HCT116 (cell line): Measurements from ENCODE around the gene ITGB7. TPM values are rescaled to one million over a fixed set of nuclear protein-coding genes. Genes with fewer than 3 reads are reported as not detected.

Source experiments
- ATAC-seq: fragments of 200-7000 bp; cut with Tn5 transposase; 2 replicates; pipeline ENCODE4 v1.9.1; 2020; ENCODE audit warnings: mild to moderate bottlenecking, moderate library complexity
- BruUV-seq: library from RNA; stranded (reverse); fragments of 400-500 nt; replicated peaks from 2 replicates; lab custom pipeline; 2021; lab: Mats Ljungman, UMichigan
- CTCF ChIA-PET: fragments of 300-600 bp; sonication (Branson Sonifier 250); formaldehyde crosslinking; loops from one replicate; lab custom pipeline; 2021; ENCODE audit warnings: antibody characterized with exemption; lab: Charles Lee
- POLR2A ChIA-PET: fragments of 300-600, 350-600 bp; sonication (Branson Sonifier 250); formaldehyde crosslinking; loops from one replicate; lab custom pipeline; 2021; ENCODE audit warnings: antibody characterized with exemption; lab: Charles Lee
- RAD21 ChIA-PET, 2 experiments: fragments of 300-600 bp; sonication (Branson Sonifier 250); formaldehyde crosslinking; loops; one replicate each; lab custom pipeline; 2023; ENCODE audit warnings: low total read pairs in 2 of 2; ENCODE audit not compliant: uncharacterized antibody in 2 of 2, unreplicated experiment in 2 of 2, low non-redundant PET in 1 of 2; lab: Charles Lee
- DNase-seq: peaks from one replicate; pipeline ENCODE4 v3.0.0-alpha.2; 2010; ENCODE audit warnings: low read depth, low spot score
- H2AFZ ChIP-seq: fragments of 200-600 bp; shearing (Covaris generic), sonication (generic); 2 replicates; pipeline ENCODE4 v1.6.1; 2017; ENCODE audit warnings: low read depth, mixed run types, mixed read lengths, antibody characterized with exemption, low read length; ENCODE audit not compliant: poor library complexity, severe bottlenecking
- H3K27ac ChIP-seq: 2 replicates; pipeline ENCODE4 v1.5.1; 2012; ENCODE audit warnings: low read depth, low read length
- H3K27me3 ChIP-seq: fragments of 200-600 bp; sonication (generic); 2 replicates; pipeline ENCODE4 v1.6.1; 2016; ENCODE audit warnings: mixed run types, low read length, mixed read lengths; ENCODE audit not compliant: insufficient read depth
- H3K36me3 ChIP-seq, 2 experiments: fragments of 200-500 bp in 1 of 2; fragments of 200-600 bp in 1 of 2; sonication (Bioruptor generic) in 1 of 2; sonication (generic) in 1 of 2; 2 replicates each; pipeline versions ENCODE4 v1.5.1 to v1.6.1; 2014 to 2016; ENCODE audit warnings: low read length in 2 of 2, inconsistent platforms in 1 of 2, mixed read lengths in 1 of 2, mixed run types in 1 of 2; ENCODE audit not compliant: insufficient read depth in 2 of 2, control insufficient read depth in 1 of 2
- H3K4me1 ChIP-seq, 2 experiments: fragments of 200-600 bp in 1 of 2; sonication (generic) in 1 of 2; 2 replicates each; pipeline versions ENCODE4 v1.5.1 to v1.6.1; 2012 to 2017; ENCODE audit warnings: low read length in 2 of 2, inconsistent platforms in 1 of 2, mild to moderate bottlenecking in 1 of 2, mixed read lengths in 1 of 2, mixed run types in 1 of 2, moderate library complexity in 1 of 2; ENCODE audit not compliant: insufficient read depth in 2 of 2, control insufficient read depth in 1 of 2
- H3K4me2 ChIP-seq: fragments of 200-600 bp; sonication (generic); 2 replicates; pipeline ENCODE4 v1.6.1; 2017; ENCODE audit warnings: mixed run types, low read length, mixed read lengths
- H3K4me3 ChIP-seq, 2 experiments: fragments of 200-600 bp in 1 of 2; sonication (generic) in 1 of 2; replicated peaks in 1 of 2; 2 replicates each; pipeline ENCODE4 v1.5.1; 2011 to 2016; ENCODE audit warnings: low read length in 2 of 2, control low read depth in 1 of 2, low read depth in 1 of 2, mild to moderate bottlenecking in 1 of 2, mixed read lengths in 1 of 2, mixed run types in 1 of 2
- H3K79me2 ChIP-seq: fragments of 200-600 bp; sonication (generic); 2 replicates; pipeline ENCODE4 v1.6.1; 2017; ENCODE audit warnings: mild to moderate bottlenecking, mixed run types, low read length, moderate library complexity, mixed read lengths; ENCODE audit not compliant: insufficient read depth
- H3K9ac ChIP-seq: fragments of 200-600 bp; sonication (generic); 2 replicates; pipeline ENCODE4 v1.6.1; 2016; ENCODE audit warnings: low read length, mixed read lengths
- H3K9me2 ChIP-seq: fragments of 200-600 bp; sonication (generic), shearing (Covaris generic); 2 replicates; pipeline ENCODE4 v1.6.1; 2017; ENCODE audit warnings: mixed run types, mild to moderate bottlenecking, moderate library complexity; ENCODE audit not compliant: insufficient read depth
- H3K9me3 ChIP-seq, 2 experiments: fragments of 200-500 bp in 1 of 2; fragments of 200-600 bp in 1 of 2; sonication (Bioruptor generic) in 1 of 2; sonication (generic) in 1 of 2; 2 replicates each; pipeline ENCODE4 v1.6.1; 2014 to 2017; ENCODE audit warnings: low read length in 2 of 2, mixed read lengths in 2 of 2, inconsistent platforms in 1 of 2, low read depth in 1 of 2, mild to moderate bottlenecking in 1 of 2, mixed run types in 1 of 2, moderate library complexity in 1 of 2; ENCODE audit not compliant: control insufficient read depth in 1 of 2, insufficient read depth in 1 of 2
- H4K20me1 ChIP-seq: fragments of 200-600 bp; sonication (generic), shearing (Covaris generic); 2 replicates; pipeline ENCODE4 v1.6.1; 2017; ENCODE audit warnings: mixed run types, mild to moderate bottlenecking, moderate library complexity; ENCODE audit not compliant: insufficient read depth
- CBX3 ChIP-seq: IDR thresholded peaks from 2 replicates; pipeline ENCODE4 v1.6.1; 2012; ENCODE audit warnings: low read depth
- CEBPB ChIP-seq: IDR thresholded peaks from 2 replicates; pipeline ENCODE4 v1.6.1; 2012; ENCODE audit warnings: low read depth
- EGR1 ChIP-seq: IDR thresholded peaks from 2 replicates; pipeline ENCODE4 v1.6.1; 2012; ENCODE audit warnings: low read depth
- ELF1 ChIP-seq: IDR thresholded peaks from 2 replicates; pipeline ENCODE4 v1.6.1; 2012; ENCODE audit warnings: low read depth, borderline replicate concordance
- EZH2 ChIP-seq: fragments of 200-600 bp; sonication (generic); IDR thresholded peaks from 2 replicates; pipeline ENCODE4 v1.6.1; 2017; ENCODE audit warnings: antibody characterized with exemption, mixed run types
- EZH2phosphoT487 ChIP-seq: fragments of 200-600 bp; IDR thresholded peaks from 2 replicates; pipeline ENCODE4 v1.6.1; 2018; ENCODE audit warnings: antibody characterized with exemption, borderline replicate concordance
- JUND ChIP-seq: IDR thresholded peaks from 2 replicates; pipeline ENCODE4 v1.6.1; 2012
- POLR2AphosphoS5 ChIP-seq: IDR thresholded peaks from 2 replicates; pipeline ENCODE4 v1.6.1; 2011; ENCODE audit warnings: mild to moderate bottlenecking, low read depth, low read length, moderate library complexity
- RAD21 ChIP-seq: IDR thresholded peaks from 2 replicates; pipeline ENCODE4 v1.6.1; 2012; ENCODE audit warnings: low read depth, mild to moderate bottlenecking
- SIN3A ChIP-seq: IDR thresholded peaks from 2 replicates; pipeline ENCODE4 v1.6.1; 2012; ENCODE audit warnings: low read depth
- SP1 ChIP-seq: IDR thresholded peaks from 2 replicates; pipeline ENCODE4 v1.6.1; 2012; ENCODE audit warnings: low read depth
- SRF ChIP-seq: IDR thresholded peaks from 2 replicates; pipeline ENCODE4 v1.6.1; 2012; ENCODE audit warnings: low read depth
- TCF7L2 ChIP-seq: IDR thresholded peaks from 2 replicates; pipeline ENCODE4 v1.7.0; 2011; ENCODE audit warnings: borderline replicate concordance, inconsistent platforms; ENCODE audit not compliant: insufficient read depth, insufficient read length; ENCODE audit errors: extremely low read depth
- YY1 ChIP-seq: IDR thresholded peaks from 2 replicates; pipeline ENCODE4 v1.6.1; 2011; ENCODE audit warnings: low read length, low read depth, moderate library complexity, mild to moderate bottlenecking; ENCODE audit not compliant: insufficient replicate concordance; ENCODE audit errors: extremely low read depth
- ZFX ChIP-seq: fragments of 450-650 bp; IDR thresholded peaks from 2 replicates; pipeline ENCODE4 v1.6.1; 2017
- intact Hi-C: fragments of 100-400 bp; cut with micrococcal nuclease; formaldehyde crosslinking; loops from 2 replicates; pipeline ENCODE4 v1.10.0; 2022
- total RNA-seq: library from RNA; stranded (reverse); gene quantifications from one replicate; pipeline ENCODE4 v1.2.1, GENCODE V29; 2021; ENCODE audit not compliant: unreplicated experiment
- TF ChIP-seq, protein P1 (sequence below): IDR thresholded peaks from 2 replicates; pipeline ENCODE4 v1.6.1; 2012
- TF ChIP-seq, protein P2 (sequence below), 3 experiments: fragments of 200-600 bp in 1 of 3; sonication (generic) in 1 of 3; IDR thresholded peaks in 2 of 3; conservative IDR thresholded peaks in 1 of 3; 2 replicates each; pipeline ENCODE4 v1.5.1; 2012 to 2017; ENCODE audit warnings: low read depth in 2 of 3, low read length in 2 of 3, antibody characterized with exemption in 1 of 3, borderline replicate concordance in 1 of 3, control low read depth in 1 of 3, mild to moderate bottlenecking in 1 of 3, mixed read lengths in 1 of 3, mixed run types in 1 of 3, moderate library complexity in 1 of 3; ENCODE audit not compliant: insufficient read depth in 1 of 3
- TF ChIP-seq, protein P3 (sequence below): IDR thresholded peaks from 2 replicates; pipeline ENCODE4 v1.6.1; 2011; ENCODE audit warnings: mild to moderate bottlenecking, low read length, moderate library complexity; ENCODE audit not compliant: insufficient replicate concordance; ENCODE audit errors: extremely low read depth

Gene ITGB7
- total RNA-seq, 1 experiment from 2014 or later: 1.9 TPM

DNA sequence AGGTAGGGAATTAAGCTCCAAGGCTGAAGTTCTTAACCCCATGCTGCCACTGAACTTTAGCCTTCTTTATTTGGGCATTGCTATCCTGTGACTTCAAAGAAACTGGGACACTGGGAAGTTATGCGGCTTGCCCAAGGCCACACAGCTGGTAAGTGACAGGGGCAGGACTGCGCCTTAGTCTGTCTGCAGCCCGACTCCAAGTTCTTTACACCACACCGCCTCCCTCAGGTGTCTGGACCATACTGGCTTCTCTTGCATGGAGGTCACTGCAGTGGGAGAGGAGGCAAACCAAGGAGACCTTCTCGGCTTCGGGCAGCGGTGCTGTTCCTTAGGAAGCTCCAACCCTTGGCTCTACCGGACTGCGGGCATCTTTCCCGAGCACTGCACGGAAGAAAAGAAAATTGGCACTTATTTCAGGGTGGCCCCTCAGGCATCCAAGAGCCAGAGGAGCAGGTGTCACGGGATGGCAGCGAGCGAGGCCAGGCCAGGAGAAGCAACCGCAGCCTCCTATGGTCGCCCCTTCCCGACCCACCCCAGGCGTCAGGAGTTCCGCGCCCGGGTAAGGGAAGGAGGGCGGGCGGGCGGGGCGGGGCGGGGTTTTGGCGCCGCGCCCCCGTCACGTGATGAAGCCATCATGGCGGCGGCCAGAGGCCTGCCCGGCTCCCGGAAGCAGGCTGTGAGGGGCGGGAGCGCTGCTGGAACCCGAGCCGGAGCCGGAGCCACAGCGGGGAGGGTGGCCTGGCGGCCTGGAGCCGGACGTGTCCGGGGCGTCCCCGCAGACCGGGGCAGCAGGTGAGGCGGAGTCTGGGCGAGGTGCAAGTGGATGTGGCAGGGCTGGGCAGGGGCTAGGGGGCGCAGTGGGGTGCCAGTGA lies 44.7 kb upstream of the ITGB7 start (continued):
- no peak for TF ChIP-seq CBX3
- TF ChIP-seq SP1: 0 out of 2 replicates have a peak, but pooled peaks have one; percentile 39
- peak; percentile 22; the same call in 1 of the 2 replicates for TF ChIP-seq SIN3A
- TF ChIP-seq, protein P1, sequence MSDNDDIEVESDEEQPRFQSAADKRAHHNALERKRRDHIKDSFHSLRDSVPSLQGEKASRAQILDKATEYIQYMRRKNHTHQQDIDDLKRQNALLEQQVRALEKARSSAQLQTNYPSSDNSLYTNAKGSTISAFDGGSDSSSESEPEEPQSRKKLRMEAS: peak; percentile 53; the same call in 1 of the 2 replicates
- TF ChIP-seq CEBPB: no peak
- TF ChIP-seq, protein P2, sequence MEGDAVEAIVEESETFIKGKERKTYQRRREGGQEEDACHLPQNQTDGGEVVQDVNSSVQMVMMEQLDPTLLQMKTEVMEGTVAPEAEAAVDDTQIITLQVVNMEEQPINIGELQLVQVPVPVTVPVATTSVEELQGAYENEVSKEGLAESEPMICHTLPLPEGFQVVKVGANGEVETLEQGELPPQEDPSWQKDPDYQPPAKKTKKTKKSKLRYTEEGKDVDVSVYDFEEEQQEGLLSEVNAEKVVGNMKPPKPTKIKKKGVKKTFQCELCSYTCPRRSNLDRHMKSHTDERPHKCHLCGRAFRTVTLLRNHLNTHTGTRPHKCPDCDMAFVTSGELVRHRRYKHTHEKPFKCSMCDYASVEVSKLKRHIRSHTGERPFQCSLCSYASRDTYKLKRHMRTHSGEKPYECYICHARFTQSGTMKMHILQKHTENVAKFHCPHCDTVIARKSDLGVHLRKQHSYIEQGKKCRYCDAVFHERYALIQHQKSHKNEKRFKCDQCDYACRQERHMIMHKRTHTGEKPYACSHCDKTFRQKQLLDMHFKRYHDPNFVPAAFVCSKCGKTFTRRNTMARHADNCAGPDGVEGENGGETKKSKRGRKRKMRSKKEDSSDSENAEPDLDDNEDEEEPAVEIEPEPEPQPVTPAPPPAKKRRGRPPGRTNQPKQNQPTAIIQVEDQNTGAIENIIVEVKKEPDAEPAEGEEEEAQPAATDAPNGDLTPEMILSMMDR (IDR thresholded peaks at IDR 0.05 in 2 of 3, conservative IDR thresholded peaks at IDR 0.05 in 1 of 3; ENCODE audit: borderline replicate concordance in 1 of 3, insufficient read depth in 1 of 3, low read depth in 2 of 3, low read length in 2 of 3): peak; percentile 33 to 72 (median 42); a peak in 4 of 6 replicates
- peak; percentile 94 for TF ChIP-seq YY1
- TF ChIP-seq EZH2: no peak
- peak; percentile 82; the same call in 1 of the 2 replicates for TF ChIP-seq ELF1
- TF ChIP-seq JUND: no peak
- no peak for TF ChIP-seq EGR1

DNA sequence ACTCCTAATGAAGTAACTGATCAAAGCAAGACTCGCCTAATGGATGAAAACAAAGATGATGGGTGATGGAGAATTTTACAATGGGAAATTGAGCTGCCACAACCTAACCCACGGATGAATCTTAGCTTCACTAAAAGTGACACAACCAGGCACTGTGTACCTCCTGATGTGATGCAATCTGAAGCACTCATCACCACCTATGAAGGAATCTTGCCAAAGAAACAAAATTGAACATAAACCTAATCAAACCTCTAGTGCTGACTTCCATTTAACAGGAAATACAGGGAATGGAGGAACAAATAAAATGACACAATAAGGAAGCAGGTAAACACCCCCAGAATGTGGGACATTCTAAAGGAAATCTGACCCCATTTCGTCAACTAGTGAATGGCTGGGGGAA lies 38.2 kb upstream of the ITGB7 start:
- Histone ChIP-seq H3K4me1 (peaks cover 0 to under 1% of the 10 kb centered on the region in 2 experiments; a peak in 1 of 4 replicates), H2AFZ (no peak overlapping the region), H3K79me2 (no peaks in the 10 kb centered on the region), H3K9me3 (no peaks in the 10 kb centered on the region), H4K20me1 (no peaks in the 10 kb centered on the region), H3K27ac (no peak overlapping the region), H3K27me3 (peaks cover 3% of the 10 kb centered on the region; the same call in 1 of the 2 replicates), H3K9me2 (no peaks in the 10 kb centered on the region), H3K4me2 (no peak overlapping the region), H3K9ac (no peak overlapping the region), H3K36me3 (no peaks in the 10 kb centered on the region), H3K4me3 (no peak overlapping the region)
- POLR2A ChIA-PET: no interaction called here
- ATAC-seq (no peak), DNase-seq (no peak)
- CTCF ChIA-PET: no interaction called here
- no TSS peak for BruUV-seq
- intact Hi-C loops: no loop called here
- RAD21 ChIA-PET: no interaction called here
- TF ChIP-seq POLR2AphosphoS5: no peak
- TF ChIP-seq RAD21: no peak
- TF ChIP-seq, protein P3, sequence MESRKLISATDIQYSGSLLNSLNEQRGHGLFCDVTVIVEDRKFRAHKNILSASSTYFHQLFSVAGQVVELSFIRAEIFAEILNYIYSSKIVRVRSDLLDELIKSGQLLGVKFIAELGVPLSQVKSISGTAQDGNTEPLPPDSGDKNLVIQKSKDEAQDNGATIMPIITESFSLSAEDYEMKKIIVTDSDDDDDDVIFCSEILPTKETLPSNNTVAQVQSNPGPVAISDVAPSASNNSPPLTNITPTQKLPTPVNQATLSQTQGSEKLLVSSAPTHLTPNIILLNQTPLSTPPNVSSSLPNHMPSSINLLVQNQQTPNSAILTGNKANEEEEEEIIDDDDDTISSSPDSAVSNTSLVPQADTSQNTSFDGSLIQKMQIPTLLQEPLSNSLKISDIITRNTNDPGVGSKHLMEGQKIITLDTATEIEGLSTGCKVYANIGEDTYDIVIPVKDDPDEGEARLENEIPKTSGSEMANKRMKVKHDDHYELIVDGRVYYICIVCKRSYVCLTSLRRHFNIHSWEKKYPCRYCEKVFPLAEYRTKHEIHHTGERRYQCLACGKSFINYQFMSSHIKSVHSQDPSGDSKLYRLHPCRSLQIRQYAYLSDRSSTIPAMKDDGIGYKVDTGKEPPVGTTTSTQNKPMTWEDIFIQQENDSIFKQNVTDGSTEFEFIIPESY: no peak
- no peak for TF ChIP-seq CEBPB
- no peak for TF ChIP-seq ZFX
- no peak for TF ChIP-seq EZH2phosphoT487
- TF ChIP-seq EGR1: no peak
- no peak for TF ChIP-seq TCF7L2
- TF ChIP-seq, protein P2 (IDR thresholded peaks at IDR 0.05 in 2 of 3, conservative IDR thresholded peaks at IDR 0.05 in 1 of 3; ENCODE audit: borderline replicate concordance in 1 of 3, insufficient read depth in 1 of 3, low read depth in 2 of 3, low read length in 2 of 3): no peak
- no peak for TF ChIP-seq SP1
- no peak for TF ChIP-seq SRF
